ENCODE measurements around the gene PTPRG. TPM values are rescaled to one million over a fixed set of nuclear protein-coding genes. Genes with fewer than 3 reads are reported as not detected.

PTPRG gene
- total and polyA plus RNA-seq, 2 donors (not counting 1 experiment from before 2014, with no cell fraction given) = 67.0 to 97.9 TPM

DNA sequence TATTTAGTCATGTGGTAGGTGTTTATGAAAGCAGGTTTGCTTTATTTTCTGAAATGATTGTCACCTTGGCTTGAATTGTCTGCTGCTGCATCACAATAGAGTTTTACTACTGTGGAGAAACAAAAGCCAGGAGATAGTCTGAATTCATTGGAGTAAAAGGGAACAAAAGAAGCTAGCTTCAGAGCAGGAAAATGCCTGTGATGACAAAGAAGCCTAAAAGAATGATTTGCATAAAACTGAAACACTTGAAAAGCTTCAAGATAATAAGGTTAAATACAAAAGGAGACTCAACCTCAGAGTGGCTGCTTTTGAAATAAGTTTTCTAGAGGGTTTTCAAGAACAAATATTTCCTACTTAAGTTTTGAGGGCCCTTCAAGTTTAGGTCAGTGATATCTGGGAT lies 138.3 kb downstream of the PTPRG start:
- H3K4me1 ChIP-seq (ENCODE audit: control insufficient read depth, extremely low read depth, insufficient read depth, low read length) = no peaks in the 10 kb centered on the region
- H3K79me2 ChIP-seq (ENCODE audit: control insufficient read depth, insufficient read depth, low read length) = no peaks in the 10 kb centered on the region
- no peak overlapping the region for H3K27ac ChIP-seq (ENCODE audit: insufficient read depth, low read length)
- no peak for TF ChIP-seq EZH2 (IDR thresholded peaks at IDR 0.05; ENCODE audit: low read length, missing control alignments)
- TF ChIP-seq, protein P1, sequence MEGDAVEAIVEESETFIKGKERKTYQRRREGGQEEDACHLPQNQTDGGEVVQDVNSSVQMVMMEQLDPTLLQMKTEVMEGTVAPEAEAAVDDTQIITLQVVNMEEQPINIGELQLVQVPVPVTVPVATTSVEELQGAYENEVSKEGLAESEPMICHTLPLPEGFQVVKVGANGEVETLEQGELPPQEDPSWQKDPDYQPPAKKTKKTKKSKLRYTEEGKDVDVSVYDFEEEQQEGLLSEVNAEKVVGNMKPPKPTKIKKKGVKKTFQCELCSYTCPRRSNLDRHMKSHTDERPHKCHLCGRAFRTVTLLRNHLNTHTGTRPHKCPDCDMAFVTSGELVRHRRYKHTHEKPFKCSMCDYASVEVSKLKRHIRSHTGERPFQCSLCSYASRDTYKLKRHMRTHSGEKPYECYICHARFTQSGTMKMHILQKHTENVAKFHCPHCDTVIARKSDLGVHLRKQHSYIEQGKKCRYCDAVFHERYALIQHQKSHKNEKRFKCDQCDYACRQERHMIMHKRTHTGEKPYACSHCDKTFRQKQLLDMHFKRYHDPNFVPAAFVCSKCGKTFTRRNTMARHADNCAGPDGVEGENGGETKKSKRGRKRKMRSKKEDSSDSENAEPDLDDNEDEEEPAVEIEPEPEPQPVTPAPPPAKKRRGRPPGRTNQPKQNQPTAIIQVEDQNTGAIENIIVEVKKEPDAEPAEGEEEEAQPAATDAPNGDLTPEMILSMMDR (conservative IDR thresholded peaks at IDR 0.05 in 1 of 2, IDR thresholded peaks at IDR 0.05 in 1 of 2; ENCODE audit: low read depth in 1 of 2, low read length in 2 of 2) = no peak
- no peak for DNase-seq (ENCODE audit: low read depth in 2 of 2)
- H3K36me3 ChIP-seq (ENCODE audit: control insufficient read depth, insufficient read depth, low read length) = no peaks in the 10 kb centered on the region
- H3K27me3 ChIP-seq (ENCODE audit: control insufficient read depth, insufficient read depth, low read length) = no peaks in the 10 kb centered on the region
- H3K9me3 ChIP-seq (ENCODE audit: control insufficient read depth, insufficient read depth, low read depth, low read length) = no peaks in the 10 kb centered on the region
- no peak overlapping the region for H2AFZ ChIP-seq (ENCODE audit: low read length)
- H3K9ac ChIP-seq (ENCODE audit: insufficient read depth, low read length) = no peak overlapping the region
- H4K20me1 ChIP-seq (ENCODE audit: control insufficient read depth, extremely low read depth, insufficient read depth, low read length) = no peaks in the 10 kb centered on the region
- H3K4me3 ChIP-seq (replicated peaks in 1 of 4; ENCODE audit: control extremely low read depth in 1 of 4, insufficient read depth in 1 of 4, low read depth in 3 of 4, low read length in 4 of 4) = no peak overlapping the region
- H3K4me2 ChIP-seq (ENCODE audit: extremely low read depth, insufficient read depth, low read length) = no peak overlapping the region

DNA sequence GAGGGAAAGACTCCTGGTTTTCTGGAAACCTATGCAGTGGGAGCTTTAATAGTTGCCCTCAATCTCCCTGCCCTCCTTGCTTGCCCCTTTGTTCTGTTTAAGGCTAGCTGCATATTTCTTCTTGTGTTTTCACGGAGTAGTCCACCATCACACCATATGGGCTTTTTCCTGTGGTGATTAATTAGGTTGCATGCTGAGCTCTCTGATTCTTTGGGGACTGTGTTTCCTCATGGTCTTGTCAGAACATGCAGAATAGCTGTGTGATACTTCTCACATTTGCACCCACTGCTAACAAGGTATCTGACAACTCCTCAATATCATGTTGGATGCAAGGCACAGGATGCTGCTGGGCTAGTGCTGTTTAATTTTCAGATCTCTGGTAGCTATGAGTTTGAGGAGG lies 139.6 kb downstream of the PTPRG start:
- TF ChIP-seq, protein P1 (conservative IDR thresholded peaks at IDR 0.05 in 1 of 2, IDR thresholded peaks at IDR 0.05 in 1 of 2; ENCODE audit: low read depth in 1 of 2, low read length in 2 of 2) = no peak
- no peak for TF ChIP-seq EZH2 (IDR thresholded peaks at IDR 0.05; ENCODE audit: low read length, missing control alignments)
- H3K9me3 ChIP-seq (ENCODE audit: control insufficient read depth, insufficient read depth, low read depth, low read length) = no peaks in the 10 kb centered on the region
- H4K20me1 ChIP-seq (ENCODE audit: control insufficient read depth, extremely low read depth, insufficient read depth, low read length) = no peaks in the 10 kb centered on the region
- H3K4me2 ChIP-seq (ENCODE audit: extremely low read depth, insufficient read depth, low read length) = no peak overlapping the region
- DNase-seq (ENCODE audit: low read depth in 2 of 2) = no peak
- no peaks in the 10 kb centered on the region for H3K4me1 ChIP-seq (ENCODE audit: control insufficient read depth, extremely low read depth, insufficient read depth, low read length)
- H3K9ac ChIP-seq (ENCODE audit: insufficient read depth, low read length) = no peak overlapping the region
- no peak overlapping the region for H3K4me3 ChIP-seq (replicated peaks in 1 of 4; ENCODE audit: control extremely low read depth in 1 of 4, insufficient read depth in 1 of 4, low read depth in 3 of 4, low read length in 4 of 4)
- no peaks in the 10 kb centered on the region for H3K27me3 ChIP-seq (ENCODE audit: control insufficient read depth, insufficient read depth, low read length)
- no peak overlapping the region for H3K27ac ChIP-seq (ENCODE audit: insufficient read depth, low read length)
- H3K36me3 ChIP-seq (ENCODE audit: control insufficient read depth, insufficient read depth, low read length) = no peaks in the 10 kb centered on the region
- H3K79me2 ChIP-seq (ENCODE audit: control insufficient read depth, insufficient read depth, low read length) = no peaks in the 10 kb centered on the region
- no peak overlapping the region for H2AFZ ChIP-seq (ENCODE audit: low read length)

DNA sequence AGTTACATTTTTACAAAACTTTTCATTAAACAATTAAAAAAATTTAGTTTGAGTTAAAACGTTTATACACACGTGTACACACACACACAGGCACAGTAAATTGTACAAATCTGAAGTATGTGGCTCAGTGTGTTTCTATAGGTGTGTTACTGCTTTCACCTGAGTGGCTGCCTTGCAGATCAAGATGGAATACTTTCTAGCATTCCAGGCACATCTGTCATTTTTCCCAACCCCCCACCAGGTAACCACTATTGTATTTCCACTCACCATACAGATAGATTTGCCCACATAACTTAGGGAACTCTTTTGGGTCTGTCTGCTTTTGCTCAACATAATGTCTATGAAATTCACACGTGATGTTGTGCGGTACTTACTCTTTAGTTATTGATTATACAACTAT lies 141.1 kb downstream of the PTPRG start:
- H3K36me3 ChIP-seq (ENCODE audit: control insufficient read depth, insufficient read depth, low read length) = no peaks in the 10 kb centered on the region
- no peak overlapping the region for H3K4me3 ChIP-seq (replicated peaks in 1 of 4; ENCODE audit: control extremely low read depth in 1 of 4, insufficient read depth in 1 of 4, low read depth in 3 of 4, low read length in 4 of 4)
- no peak overlapping the region for H2AFZ ChIP-seq (ENCODE audit: low read length)
- H3K79me2 ChIP-seq (ENCODE audit: control insufficient read depth, insufficient read depth, low read length) = no peaks in the 10 kb centered on the region
- no peaks in the 10 kb centered on the region for H3K27me3 ChIP-seq (ENCODE audit: control insufficient read depth, insufficient read depth, low read length)
- H4K20me1 ChIP-seq (ENCODE audit: control insufficient read depth, extremely low read depth, insufficient read depth, low read length) = no peaks in the 10 kb centered on the region
- H3K9me3 ChIP-seq (ENCODE audit: control insufficient read depth, insufficient read depth, low read depth, low read length) = no peaks in the 10 kb centered on the region
- no peak overlapping the region for H3K27ac ChIP-seq (ENCODE audit: insufficient read depth, low read length)
- H3K4me2 ChIP-seq (ENCODE audit: extremely low read depth, insufficient read depth, low read length) = no peak overlapping the region
- H3K4me1 ChIP-seq (ENCODE audit: control insufficient read depth, extremely low read depth, insufficient read depth, low read length) = no peaks in the 10 kb centered on the region
- no peak overlapping the region for H3K9ac ChIP-seq (ENCODE audit: insufficient read depth, low read length)
- DNase-seq (ENCODE audit: low read depth in 2 of 2) = no peak
- TF ChIP-seq, protein P1 (conservative IDR thresholded peaks at IDR 0.05 in 1 of 2, IDR thresholded peaks at IDR 0.05 in 1 of 2; ENCODE audit: low read depth in 1 of 2, low read length in 2 of 2) = no peak
- TF ChIP-seq EZH2 (IDR thresholded peaks at IDR 0.05; ENCODE audit: low read length, missing control alignments) = no peak
